ENCODE results near the gene KMT2B. TPM values are rescaled to one million over a fixed set of nuclear protein-coding genes. Genes with fewer than 3 reads are reported as not detected.

KMT2B gene
- total and polyA plus RNA-seq, 9 of the 15 experiments (the other 6 are each of a cell fraction or from before 2014, with no cell fraction given): 0.63 to 43.9 (median 8.1) TPM

GRCh38 chr19:35704218-35704617 is 13.6 kb upstream of the KMT2B start, which contains the start of gene ZBTB32 (continued):
- TF ChIP-seq USF1 (CRISPR knock-in tag; IDR thresholded peaks at IDR 0.05) (peak; percentile 86), HMG20B (CRISPR knock-in tag; IDR thresholded peaks at IDR 0.05) (0 out of 2 replicates have a peak, but pooled peaks have one; percentile 72), HINFP (tag; conservative IDR thresholded peaks at IDR 0.05; ENCODE audit: low read depth) (no peak), HMGN3 (IDR thresholded peaks at IDR 0.05; ENCODE audit: borderline replicate concordance, extremely low read depth, insufficient read length, low read depth, low read length) (peak; percentile 25), PHF8 (IDR thresholded peaks at IDR 0.05; ENCODE audit: borderline replicate concordance, low read length) (no peak), ZNF280B (CRISPR knock-in tag; IDR thresholded peaks at IDR 0.05) (no peak), SNIP1 (IDR thresholded peaks at IDR 0.05; ENCODE audit: low read depth) (no peak), MYC (IDR thresholded peaks at IDR 0.05; ENCODE audit: low read depth, low read length) (peak; percentile 57; the same call in 1 of the 2 replicates), MYC (CRISPR knock-in tag; IDR thresholded peaks at IDR 0.05; ENCODE audit: borderline replicate concordance, low read depth) (no peak), HDAC2 (IDR thresholded peaks at IDR 0.05) (peak; percentile 97), E2F1 (CRISPR knock-in tag; IDR thresholded peaks at IDR 0.05) (peak; percentile 73), DLX4 (CRISPR knock-in tag; IDR thresholded peaks at IDR 0.05) (no peak), NR3C1 (CRISPR knock-in tag; IDR thresholded peaks at IDR 0.05) (peak; percentile 69; the same call in 1 of the 2 replicates), EHMT2 (IDR thresholded peaks at IDR 0.05) (peak; percentile 89), KDM1A (IDR thresholded peaks at IDR 0.05) (peak; percentile 95 to 96), SMAD1 (IDR thresholded peaks at IDR 0.05; ENCODE audit: low read depth, low read length, partially characterized antibody) (peak; percentile 90), EZH2 (IDR thresholded peaks at IDR 0.05; ENCODE audit: borderline replicate concordance, low read depth, low read length) (no peak), NFYB (IDR thresholded peaks at IDR 0.05; ENCODE audit: extremely low read depth, insufficient read length) (peak; percentile 89), PRMT5 (CRISPR knock-in tag; IDR thresholded peaks at IDR 0.05) (0 out of 2 replicates have a peak, but pooled peaks have one; percentile 53), RCOR1 (IDR thresholded peaks at IDR 0.05; ENCODE audit: borderline replicate concordance in 1 of 2, low read depth in 2 of 2, low read length in 2 of 2) (peak; percentile 75 to 100; a peak in 3 of 4 replicates), MEF2A (IDR thresholded peaks at IDR 0.05; ENCODE audit: control insufficient read depth, low read depth, low read length) (no peak), KAT7 (CRISPR knock-in tag; IDR thresholded peaks at IDR 0.05; ENCODE audit: borderline replicate concordance) (no peak), ASH1L (IDR thresholded peaks at IDR 0.05; ENCODE audit: borderline replicate concordance, low read depth, partially characterized antibody) (peak; percentile 33), DACH1 (IDR thresholded peaks at IDR 0.05; ENCODE audit: partially characterized antibody) (peak; percentile 75), MIER1 (IDR thresholded peaks at IDR 0.05; ENCODE audit: low read depth) (peak; percentile 80)

All from K562 (cell line).